K562 (cell line): ENCODE data around the gene FBLIM1. TPM values are rescaled to one million over a fixed set of nuclear protein-coding genes. Genes with fewer than 3 reads are reported as not detected.

Source experiments
- BRCA1 ChIP-seq, 2 experiments: fragments of 450-650 bp in 1 of 2; sonication (generic) in 1 of 2; formaldehyde crosslinking in 1 of 2; IDR thresholded peaks; 2 replicates each; pipeline versions ENCODE4 v1.5.0 to v1.6.1; 2017 to 2020; ENCODE audit warnings: mild to moderate bottlenecking in 1 of 2, missing genetic modification reagents in 1 of 2
- DLX4 ChIP-seq: fragments of 250-450 bp; sonication (Bioruptor Pico); IDR thresholded peaks from 2 replicates; pipeline ENCODE4 v1.6.1; 2021; ENCODE audit warnings: mild to moderate bottlenecking
- E2F8 ChIP-seq: fragments of 450-650 bp; IDR thresholded peaks from 2 replicates; pipeline ENCODE4 v1.7.1; 2018; ENCODE audit warnings: mild to moderate bottlenecking, low read depth; ENCODE audit not compliant: partially characterized antibody
- EWSR1 ChIP-seq: fragments of 450-650 bp; IDR thresholded peaks from 2 replicates; pipeline ENCODE4 v1.6.1; 2018; ENCODE audit warnings: borderline replicate concordance, mild to moderate bottlenecking, low read depth, moderate library complexity; ENCODE audit not compliant: partially characterized antibody
- FOXK1 ChIP-seq: sonication (generic); formaldehyde crosslinking; IDR thresholded peaks from 2 replicates; pipeline ENCODE4 v1.8.0; 2022; ENCODE audit warnings: missing genetic modification reagents, mild to moderate bottlenecking, borderline replicate concordance
- HDAC8 ChIP-seq: fragments of 450-650 bp; IDR thresholded peaks from 2 replicates; pipeline ENCODE4 v1.6.1; 2016; ENCODE audit warnings: mild to moderate bottlenecking, missing genetic modification characterization, moderate library complexity, missing compliant biosample characterization
- KDM1A ChIP-seq, 2 experiments: fragments of 450-650 bp; IDR thresholded peaks; 2 replicates each; pipeline ENCODE4 v1.6.1; 2016; ENCODE audit warnings: mild to moderate bottlenecking in 2 of 2
- KDM5B ChIP-seq: fragments of 200-600 bp; sonication (generic); IDR thresholded peaks from 2 replicates; pipeline ENCODE4 v1.6.1; 2012; ENCODE audit warnings: low read depth, mild to moderate bottlenecking, moderate library complexity, low read length, control low read depth, inconsistent platforms; ENCODE audit not compliant: insufficient replicate concordance
- KLF6 ChIP-seq: fragments of 250-450 bp; sonication (Bioruptor Pico); IDR thresholded peaks from 2 replicates; pipeline ENCODE4 v1.4.0; 2020; ENCODE audit warnings: mild to moderate bottlenecking, moderate library complexity, borderline replicate concordance
- PBX2 ChIP-seq, 2 experiments: IDR thresholded peaks in 1 of 2; conservative IDR thresholded peaks in 1 of 2; 2 replicates each; pipeline ENCODE4 v1.6.1; 2016; ENCODE audit warnings: low read depth in 2 of 2, mild to moderate bottlenecking in 1 of 2, missing compliant biosample characterization in 1 of 2, missing genetic modification characterization in 1 of 2, moderate library complexity in 1 of 2
- SLC30A9 ChIP-seq: fragments of 250-450 bp; sonication (Bioruptor Pico); IDR thresholded peaks from 2 replicates; pipeline ENCODE4 v1.8.0; 2022; ENCODE audit warnings: mild to moderate bottlenecking, moderate library complexity
- SMAD2 ChIP-seq: fragments of 150-350 bp; IDR thresholded peaks from 2 replicates; pipeline ENCODE4 v1.6.1; 2014; ENCODE audit warnings: low read depth, mild to moderate bottlenecking, low read length
- SOX6 ChIP-seq: fragments of 450-650 bp; IDR thresholded peaks from 2 replicates; pipeline ENCODE4 v1.6.1; 2014; ENCODE audit warnings: mild to moderate bottlenecking
- SRSF3 ChIP-seq: fragments of 200-400 bp; formaldehyde crosslinking; IDR thresholded peaks from 2 replicates; pipeline ENCODE4 v1.6.1; 2016; ENCODE audit warnings: mild to moderate bottlenecking, low read length, moderate library complexity; ENCODE audit not compliant: insufficient read depth
- TAF7 ChIP-seq: fragments of 450-650 bp; IDR thresholded peaks from 2 replicates; pipeline ENCODE4 v1.6.1; 2016; ENCODE audit warnings: missing genetic modification characterization, missing compliant biosample characterization
- TAL1 ChIP-seq: fragments of 450-650 bp; IDR thresholded peaks from 2 replicates; pipeline ENCODE4 v1.6.1; 2016; ENCODE audit warnings: mild to moderate bottlenecking
- ZBTB7A ChIP-seq: IDR thresholded peaks from 2 replicates; pipeline ENCODE4 v1.6.1; 2011; ENCODE audit warnings: low read depth, mild to moderate bottlenecking, low read length, moderate library complexity, borderline replicate concordance; ENCODE audit not compliant: control insufficient read depth
- ZEB2 ChIP-seq: fragments of 450-650 bp; IDR thresholded peaks from 2 replicates; pipeline ENCODE4 v1.6.1; 2016
- ZNF384 ChIP-seq: IDR thresholded peaks from 2 replicates; pipeline ENCODE4 v1.6.1; 2012; ENCODE audit warnings: low read depth, low read length, improper control_type of control experiment
- ZNF584 ChIP-seq: fragments of 200-800 bp; sonication (Bioruptor generic); IDR thresholded peaks from 2 replicates; pipeline ENCODE4 v1.6.1; 2016; ENCODE audit warnings: low read depth, mild to moderate bottlenecking, missing genetic modification characterization, missing compliant biosample characterization
- ZNF717 ChIP-seq: fragments of 250-450 bp; sonication (Bioruptor Pico); IDR thresholded peaks from 2 replicates; pipeline ENCODE4 v1.5.0; 2021
- ZNF778 ChIP-seq: fragments of 450-650 bp; formaldehyde crosslinking; IDR thresholded peaks from 2 replicates; pipeline ENCODE4 v1.4.0; 2020; ENCODE audit warnings: mild to moderate bottlenecking, moderate library complexity
- ZSCAN32 ChIP-seq: fragments of 450-650 bp; formaldehyde crosslinking; IDR thresholded peaks from 2 replicates; pipeline ENCODE4 v1.4.0; 2020; ENCODE audit warnings: mild to moderate bottlenecking, moderate library complexity
- polyA plus RNA-seq, 8 experiments: library from polyadenylated mRNA; depleted of rRNA in 4 of 8; stranded (reverse) in 5 of 8; unstranded in 3 of 8; fragments of >200 nt; fragmentation: Nextera tagmentation in 2 of 8; fragmentation: Illumina TruSeq in 1 of 8; extraction: Ambion mirVana in 2 of 8; extraction: Trizol in 1 of 8; gene quantifications; 2 replicates each; pipeline versions ENCODE4 v1.2.1 to v1.2.3, GENCODE V29; 2011 to 2014; ENCODE audit warnings: inconsistent platforms in 1 of 8, missing spikeins in 1 of 8
- total RNA-seq, 7 experiments: library from RNA; depleted of rRNA in 6 of 7; stranded (reverse); fragments of >200 nt in 6 of 7; fragmentation: Illumina TruSeq in 2 of 7; extraction: Trizol in 2 of 7; gene quantifications; 2 replicates each; pipeline versions ENCODE4 v1.2.1 to v1.2.3, GENCODE V29; 2011 to 2021; ENCODE audit warnings: low replicate concordance in 1 of 7

Gene FBLIM1
- total and polyA plus RNA-seq, 9 of the 15 experiments (the other 6 are each of a cell fraction or from before 2014, with no cell fraction given): 0.14 to 0.24 TPM; not detected in 7

- no peak for TF ChIP-seq PBX2 (CRISPR knock-in tag; IDR thresholded peaks at IDR 0.05; ENCODE audit: low read depth)
- no peak for TF ChIP-seq PBX2 (tag; conservative IDR thresholded peaks at IDR 0.05; ENCODE audit: low read depth)
- peak in 1 of 2 experiments; percentile 36; a peak in 1 of 4 replicates for TF ChIP-seq KDM1A (IDR thresholded peaks at IDR 0.05)
- TF ChIP-seq TAF7 (tag): no peak
- TF ChIP-seq ZNF384: no peak
- TF ChIP-seq KDM5B: no peak
- no peak for TF ChIP-seq HDAC8 (tag)
- no peak for TF ChIP-seq KLF6 (CRISPR knock-in tag)
- no peak for TF ChIP-seq EWSR1
- TF ChIP-seq E2F8: no peak
- TF ChIP-seq FOXK1: no peak
- TF ChIP-seq SOX6: peak; percentile 63; the same call in 1 of the 2 replicates
- TF ChIP-seq DLX4 (CRISPR knock-in tag): no peak
- TF ChIP-seq SRSF3: no peak
- no peak for TF ChIP-seq SMAD2
- no peak for TF ChIP-seq BRCA1 (IDR thresholded peaks at IDR 0.05)
- TF ChIP-seq BRCA1 (CRISPR knock-in tag; IDR thresholded peaks at IDR 0.05): no peak
- no peak for TF ChIP-seq ZSCAN32 (CRISPR knock-in tag)
- TF ChIP-seq TAL1: peak; percentile 72
- TF ChIP-seq ZBTB7A: no peak
- TF ChIP-seq ZNF778 (CRISPR knock-in tag): no peak
- no peak for TF ChIP-seq ZEB2
- no peak for TF ChIP-seq ZNF717
- TF ChIP-seq ZNF584 (CRISPR knock-in tag): no peak
- TF ChIP-seq SLC30A9 (CRISPR knock-in tag): no peak
Measured at GRCh38 chr1:15761366-15762128, 3.0 kb downstream of the FBLIM1 start (continued).
